ENCODE measurements around the gene PRR36. TPM values are rescaled to one million over a fixed set of nuclear protein-coding genes. Genes with fewer than 3 reads are reported as not detected.

The PRR36 gene
- total and polyA plus RNA-seq, 10 of the 15 experiments (the other 5 are each of a cell fraction or from before 2014, with no cell fraction given) = 0.04 TPM; not detected in 9

GRCh38 chr19:7856679-7857663, 17.2 kb downstream of the PRR36 start (continued):
- TF ChIP-seq MYC (IDR thresholded peaks at IDR 0.05; ENCODE audit: insufficient read depth, insufficient read length, insufficient replicate concordance, low read length, severe bottlenecking) (no peak), HSF1 (IDR thresholded peaks at IDR 0.05; ENCODE audit: low read depth, low read length) (no peak), HDGF (IDR thresholded peaks at IDR 0.05) (no peak)

- no peak overlapping the region for H3K9ac ChIP-seq (ENCODE audit: control insufficient read depth, insufficient read depth, low read length)
- intact Hi-C loops (cut with micrococcal nuclease; ENCODE audit: unreplicated experiment) (no loop called here), in situ Hi-C loops (cut with MboI) (no loop called here)
- no peaks in the 10 kb centered on the region for H4K20me1 ChIP-seq (ENCODE audit: control insufficient read depth, insufficient read depth)
- FAIRE-seq (no peak), DNase-seq (ENCODE audit: low read depth, low spot score) (no peak), ATAC-seq (no peak)
- WGBS (ENCODE audit: insufficient coverage, insufficient replicate concordance, low lambda C conversion rate, missing lambda C conversion rate) = 64% methylated on average over 16 of the region's 16 CpGs
- no peak overlapping the region for H2AFZ ChIP-seq (ENCODE audit: control insufficient read depth, low read depth, low read length)
- H3K79me2 ChIP-seq (ENCODE audit: control insufficient read depth, insufficient read depth, low read length) = no peaks in the 10 kb centered on the region
- no peak overlapping the region for H3K4me3 ChIP-seq
- POLR2A ChIA-PET = no interaction called here
- BruUV-seq (replicated peaks) = no TSS peak
- H3K4me2 ChIP-seq (ENCODE audit: control insufficient read depth, insufficient read depth) = no peak overlapping the region
- H3K4me1 ChIP-seq (ENCODE audit: control insufficient read depth, insufficient read depth, low read length) = no peaks in the 10 kb centered on the region; the same call in 1 of the 2 replicates
- no peak overlapping the region for H3K27ac ChIP-seq (ENCODE audit: control insufficient read depth, insufficient read depth)
- SMC1A ChIA-PET (ENCODE audit: uncharacterized antibody, unreplicated experiment) = no interaction called here
- CTCF ChIA-PET = interaction anchor here (0.8 to 1.0 kb wide), 2 partner anchors 13 to 288 kb away, joined by 3 to 4 read pairs; no protein-coding TSS in a partner anchor
- no peaks in the 10 kb centered on the region for H3K36me3 ChIP-seq (ENCODE audit: control insufficient read depth in 2 of 2, insufficient read depth in 2 of 2, low read length in 1 of 2)
- H3K27me3 ChIP-seq (replicated peaks in 1 of 2; ENCODE audit: control insufficient read depth in 2 of 2, insufficient read depth in 2 of 2, low read length in 1 of 2) = peaks cover 0 to 3% of the 10 kb centered on the region in 2 experiments; a peak in 2 of 4 replicates
- H3K9me3 ChIP-seq (replicated peaks; ENCODE audit: control insufficient read depth, insufficient read depth, low read length) = no peaks in the 10 kb centered on the region
- RAD21 ChIA-PET (ENCODE audit: unreplicated experiment) = no interaction called here
- TF ChIP-seq ZNF687 (IDR thresholded peaks at IDR 0.05) = no peak
- no peak for TF ChIP-seq NR2C1 (IDR thresholded peaks at IDR 0.05)
- no peak for TF ChIP-seq HDGF (IDR thresholded peaks at IDR 0.05)
- TF ChIP-seq CUX1 (IDR thresholded peaks at IDR 0.05; ENCODE audit: insufficient replicate concordance, low read depth, low read length) = no peak
- TF ChIP-seq JUND (IDR thresholded peaks at IDR 0.05; ENCODE audit: low read depth, low read length) = no peak
- no peak for TF ChIP-seq SMARCA5 (IDR thresholded peaks at IDR 0.05)
These were observed 18.0 kb downstream of the PRR36 start for GRCh38 chr19:7856109-7856591.
